Measurements from ENCODE around the gene KATNBL1.
A peak's percentile ranks its signal among the peaks of the same experiment; 100 is the strongest.

The KATNBL1 gene

DNA sequence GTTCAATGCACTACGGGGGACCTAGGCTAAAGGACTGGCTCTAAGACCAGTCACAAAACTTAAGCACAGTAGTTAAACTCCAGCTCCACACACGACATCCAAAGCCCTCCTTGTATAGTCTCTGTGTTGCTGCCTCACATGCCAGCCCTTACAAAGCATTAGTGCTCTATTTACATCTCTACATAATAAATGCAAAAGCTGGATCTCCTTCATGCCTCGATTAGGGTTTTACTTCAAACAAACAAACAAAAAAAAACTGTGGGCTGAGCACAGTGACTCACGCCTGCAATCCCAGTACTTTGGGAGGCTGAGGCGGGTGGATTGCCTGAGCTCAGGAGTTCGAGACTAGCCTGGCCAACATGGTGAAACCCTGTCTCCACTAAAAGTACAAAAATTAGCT is 98.4 kb downstream of the KATNBL1 start:
- no peaks in the 10 kb centered on the region for H3K27me3 ChIP-seq (ENCODE audit: insufficient read depth, low read length, poor library complexity)
- H4K8ac ChIP-seq (ENCODE audit: low read depth, low read length): no peak overlapping the region
- no peak overlapping the region for H3K27ac ChIP-seq (ENCODE audit: low read depth, low read length)
- H2BK120ac ChIP-seq (ENCODE audit: low read depth, low read length): no peak overlapping the region
- no CpG with 5 or more reads among the region's 6 CpGs for WGBS (ENCODE audit: extremely low coverage, insufficient coverage, low lambda C conversion rate)
- H3K9ac ChIP-seq (ENCODE audit: low read length): no peak overlapping the region
- H2BK15ac ChIP-seq (replicated peaks; ENCODE audit: low read depth): no peak overlapping the region
- no peak overlapping the region for H3K4me3 ChIP-seq (ENCODE audit: low read length)
- no peak overlapping the region for H2BK5ac ChIP-seq (ENCODE audit: low read length)
- H3K4me1 ChIP-seq (ENCODE audit: control insufficient read depth, low read depth, low read length): no peaks in the 10 kb centered on the region
- no peak overlapping the region for H2AK5ac ChIP-seq (ENCODE audit: low read length)
- no peaks in the 10 kb centered on the region for H3K36me3 ChIP-seq (ENCODE audit: control insufficient read depth, insufficient read depth, low read length)
- H3K23ac ChIP-seq (ENCODE audit: low read length): no peak overlapping the region
- H3K79me1 ChIP-seq (ENCODE audit: low read length): no peaks in the 10 kb centered on the region
- no peak overlapping the region for H4K5ac ChIP-seq (ENCODE audit: low read length)
- H3K4me2 ChIP-seq (ENCODE audit: low read length): no peak overlapping the region
- H3K18ac ChIP-seq (ENCODE audit: low read length): no peak overlapping the region
- no peak overlapping the region for H3K56ac ChIP-seq (ENCODE audit: low read length)
- H3K79me2 ChIP-seq (ENCODE audit: control insufficient read depth, insufficient read depth, low read length): no peaks in the 10 kb centered on the region
- no peak for DNase-seq
- no peak overlapping the region for H3K4ac ChIP-seq (ENCODE audit: low read depth, low read length)

DNA sequence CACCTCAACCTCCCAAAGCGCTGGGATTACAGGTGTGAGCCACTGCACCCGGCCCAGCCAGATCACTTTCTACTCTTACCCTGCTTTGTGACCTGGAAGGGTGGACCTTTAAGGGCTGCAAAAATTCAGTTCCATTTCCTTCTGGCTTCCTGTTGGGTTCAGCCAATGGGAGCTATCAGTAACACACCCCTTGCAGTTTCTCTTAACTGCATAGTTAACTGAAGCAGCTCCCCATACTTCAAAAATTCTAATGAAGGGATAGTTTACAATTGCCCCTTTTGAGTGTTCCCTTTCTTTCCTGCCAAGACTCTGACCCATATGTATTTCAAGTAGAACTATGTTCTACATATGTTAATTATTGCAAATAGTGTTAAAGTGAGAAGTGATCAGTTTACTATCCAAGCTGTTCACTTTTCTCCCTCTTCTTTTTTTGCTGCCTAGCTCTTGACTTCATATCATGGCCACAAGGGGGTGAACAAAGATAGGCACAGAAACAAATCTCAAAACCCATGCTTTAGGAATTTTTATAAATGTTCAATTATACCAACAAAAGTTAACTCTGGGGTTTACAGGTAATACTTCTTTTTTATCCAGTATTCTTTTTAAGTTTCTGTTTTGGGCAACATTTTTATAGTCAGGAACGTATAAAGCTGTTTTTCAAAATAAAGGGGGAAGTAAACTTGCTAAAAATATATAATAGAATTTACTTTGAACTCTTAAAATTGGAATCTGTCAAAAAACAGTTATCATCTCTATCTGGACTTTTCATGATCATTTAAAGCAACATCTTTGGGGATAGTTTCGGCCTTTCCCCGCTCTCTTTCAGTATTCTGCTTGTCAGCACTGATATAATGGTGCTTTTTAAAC is 99.9 kb downstream of the KATNBL1 start:
- Histone ChIP-seq H2AK5ac (ENCODE audit: low read length) (no peak overlapping the region), H3K56ac (ENCODE audit: low read length) (no peak overlapping the region), H4K5ac (ENCODE audit: low read length) (no peak overlapping the region), H3K4me1 (ENCODE audit: control insufficient read depth, low read depth, low read length) (no peaks in the 10 kb centered on the region), H3K79me1 (ENCODE audit: low read length) (no peaks in the 10 kb centered on the region), H3K27ac (ENCODE audit: low read depth, low read length) (no peak overlapping the region), H3K23ac (ENCODE audit: low read length) (no peak overlapping the region), H3K18ac (ENCODE audit: low read length) (no peak overlapping the region), H3K27me3 (ENCODE audit: insufficient read depth, low read length, poor library complexity) (no peaks in the 10 kb centered on the region), H3K4me2 (ENCODE audit: low read length) (no peak overlapping the region), H4K8ac (ENCODE audit: low read depth, low read length) (no peak overlapping the region), H3K79me2 (ENCODE audit: control insufficient read depth, insufficient read depth, low read length) (no peaks in the 10 kb centered on the region), H2BK15ac (replicated peaks; ENCODE audit: low read depth) (no peak overlapping the region), H2BK5ac (ENCODE audit: low read length) (no peak overlapping the region), H3K4me3 (ENCODE audit: low read length) (no peak overlapping the region), H2BK120ac (ENCODE audit: low read depth, low read length) (no peak overlapping the region), H3K9ac (ENCODE audit: low read length) (no peak overlapping the region), H3K4ac (ENCODE audit: low read depth, low read length) (no peak overlapping the region), H3K36me3 (ENCODE audit: control insufficient read depth, insufficient read depth, low read length) (no peaks in the 10 kb centered on the region)
- peak; percentile 46 for DNase-seq
- WGBS (ENCODE audit: extremely low coverage, insufficient coverage, low lambda C conversion rate): no CpG with 5 or more reads among the region's 5 CpGs

DNA sequence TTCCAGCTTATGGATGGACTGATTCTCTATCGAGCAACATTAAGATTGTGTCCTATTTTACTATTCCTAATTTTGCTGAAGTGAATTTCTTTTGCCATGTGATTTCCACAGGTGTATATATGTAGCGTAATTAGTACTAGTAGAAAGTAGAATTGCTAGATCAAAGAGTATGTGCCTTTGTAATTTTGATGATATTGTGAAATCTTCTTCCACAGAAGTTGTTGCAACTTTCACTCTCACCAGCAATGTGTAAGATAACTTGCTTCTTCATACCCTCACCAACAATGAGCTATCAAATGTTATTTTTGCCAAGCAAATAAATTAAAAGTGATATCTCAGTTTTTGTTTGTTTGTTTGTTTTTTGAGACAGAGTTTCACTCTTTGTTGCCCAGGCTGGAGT is 102.6 kb downstream of the KATNBL1 start:
- Histone ChIP-seq H3K4me3 (ENCODE audit: low read length) (no peak overlapping the region), H3K4me2 (ENCODE audit: low read length) (no peak overlapping the region), H4K5ac (ENCODE audit: low read length) (no peak overlapping the region), H2BK5ac (ENCODE audit: low read length) (no peak overlapping the region), H3K4ac (ENCODE audit: low read depth, low read length) (no peak overlapping the region), H3K36me3 (ENCODE audit: control insufficient read depth, insufficient read depth, low read length) (no peaks in the 10 kb centered on the region), H3K79me2 (ENCODE audit: control insufficient read depth, insufficient read depth, low read length) (no peaks in the 10 kb centered on the region), H3K79me1 (ENCODE audit: low read length) (no peaks in the 10 kb centered on the region), H3K23ac (ENCODE audit: low read length) (no peak overlapping the region), H3K27me3 (ENCODE audit: insufficient read depth, low read length, poor library complexity) (no peaks in the 10 kb centered on the region), H3K9ac (ENCODE audit: low read length) (no peak overlapping the region), H3K4me1 (ENCODE audit: control insufficient read depth, low read depth, low read length) (no peaks in the 10 kb centered on the region), H3K27ac (ENCODE audit: low read depth, low read length) (no peak overlapping the region), H2AK5ac (ENCODE audit: low read length) (no peak overlapping the region), H2BK15ac (replicated peaks; ENCODE audit: low read depth) (no peak overlapping the region), H4K8ac (ENCODE audit: low read depth, low read length) (no peak overlapping the region), H3K18ac (ENCODE audit: low read length) (no peak overlapping the region), H3K56ac (ENCODE audit: low read length) (no peak overlapping the region), H2BK120ac (ENCODE audit: low read depth, low read length) (no peak overlapping the region)
- WGBS (ENCODE audit: extremely low coverage, insufficient coverage, low lambda C conversion rate): no CpG with 5 or more reads among the region's 2 CpGs
- no peak for DNase-seq

DNA sequence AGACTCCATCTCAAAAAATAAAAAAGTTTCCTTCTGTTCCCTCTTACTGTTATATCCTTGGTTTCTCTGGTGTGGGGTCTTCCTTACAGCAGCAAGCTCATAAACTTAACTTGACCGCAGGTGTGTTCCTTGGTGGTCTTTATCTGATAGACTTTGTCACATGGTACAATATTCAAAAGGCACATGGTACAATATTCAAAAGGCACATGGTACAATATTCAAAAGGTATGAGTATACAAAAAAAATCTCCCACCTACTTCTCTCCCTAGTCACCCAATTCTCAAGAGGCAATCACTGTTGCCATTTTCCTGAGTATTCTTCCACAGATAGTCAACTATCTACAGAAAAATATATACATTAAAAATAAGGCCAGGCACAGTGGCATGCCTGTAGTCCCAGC is 103.5 kb downstream of the KATNBL1 start:
- Histone ChIP-seq H4K5ac (ENCODE audit: low read length) (no peak overlapping the region), H3K4me3 (ENCODE audit: low read length) (no peak overlapping the region), H4K8ac (ENCODE audit: low read depth, low read length) (no peak overlapping the region), H3K79me2 (ENCODE audit: control insufficient read depth, insufficient read depth, low read length) (peaks cover under 1% of the 10 kb centered on the region), H3K4me1 (ENCODE audit: control insufficient read depth, low read depth, low read length) (no peaks in the 10 kb centered on the region), H3K79me1 (ENCODE audit: low read length) (no peaks in the 10 kb centered on the region), H2AK5ac (ENCODE audit: low read length) (no peak overlapping the region), H3K9ac (ENCODE audit: low read length) (no peak overlapping the region), H2BK5ac (ENCODE audit: low read length) (no peak overlapping the region), H2BK15ac (replicated peaks; ENCODE audit: low read depth) (no peak overlapping the region), H3K4me2 (ENCODE audit: low read length) (no peak overlapping the region), H3K4ac (ENCODE audit: low read depth, low read length) (no peak overlapping the region), H3K36me3 (ENCODE audit: control insufficient read depth, insufficient read depth, low read length) (no peaks in the 10 kb centered on the region), H3K56ac (ENCODE audit: low read length) (no peak overlapping the region), H3K27ac (ENCODE audit: low read depth, low read length) (no peak overlapping the region), H3K18ac (ENCODE audit: low read length) (no peak overlapping the region), H3K27me3 (ENCODE audit: insufficient read depth, low read length, poor library complexity) (no peaks in the 10 kb centered on the region), H2BK120ac (ENCODE audit: low read depth, low read length) (no peak overlapping the region), H3K23ac (ENCODE audit: low read length) (no peak overlapping the region)
- WGBS (ENCODE audit: extremely low coverage, insufficient coverage, low lambda C conversion rate): no CpG with 5 or more reads among the region's 1 CpG
- no peak for DNase-seq

DNA sequence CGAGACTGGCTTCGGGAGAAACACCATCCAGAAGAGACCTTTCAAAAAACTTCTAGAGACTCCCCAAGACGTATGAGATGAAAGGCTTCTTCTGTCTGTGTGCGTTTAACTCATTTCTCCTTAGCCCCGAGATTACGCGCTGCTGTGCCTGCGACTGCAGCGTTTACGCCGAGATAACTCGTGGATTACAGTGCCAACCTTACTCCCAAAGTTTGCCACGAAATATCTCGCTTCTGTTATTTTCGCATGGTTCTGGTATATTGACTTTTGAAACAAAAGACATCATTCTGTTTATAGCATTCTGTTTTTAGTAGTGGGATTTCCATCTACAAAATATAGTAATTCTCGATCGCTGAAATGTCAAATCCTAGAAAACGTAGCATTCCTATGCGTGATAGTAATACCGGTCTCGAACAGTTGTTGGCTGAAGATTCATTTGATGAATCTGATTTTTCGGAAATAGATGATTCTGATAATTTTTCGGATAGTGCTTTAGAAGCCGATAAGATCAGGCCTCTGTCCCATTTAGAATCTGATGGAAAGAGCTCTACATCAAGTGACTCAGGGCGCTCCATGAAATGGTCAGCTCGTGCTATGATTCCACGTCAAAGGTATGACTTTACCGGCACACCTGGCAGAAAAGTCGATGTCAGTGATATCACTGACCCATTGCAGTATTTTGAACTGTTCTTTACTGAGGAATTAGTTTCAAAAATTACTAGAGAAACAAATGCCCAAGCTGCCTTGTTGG is 107.5 kb downstream of the KATNBL1 start:
- WGBS (ENCODE audit: extremely low coverage, insufficient coverage, low lambda C conversion rate): no CpG with 5 or more reads among the region's 29 CpGs
- peaks cover 2% of the 10 kb centered on the region for H3K4me1 ChIP-seq (ENCODE audit: control insufficient read depth, low read depth, low read length)
- H3K4me2 ChIP-seq (ENCODE audit: low read length): peak overlapping the region; percentile 89
- no peak overlapping the region for H3K4ac ChIP-seq (ENCODE audit: low read depth, low read length)
- H3K56ac ChIP-seq (ENCODE audit: low read length): peak overlapping the region; percentile 81
- H3K79me1 ChIP-seq (ENCODE audit: low read length): peaks cover 8% of the 10 kb centered on the region
- peak overlapping the region; percentile 80 for H3K9ac ChIP-seq (ENCODE audit: low read length)
- H4K8ac ChIP-seq (ENCODE audit: low read depth, low read length): no peak overlapping the region
- H3K27me3 ChIP-seq (ENCODE audit: insufficient read depth, low read length, poor library complexity): no peaks in the 10 kb centered on the region
- H3K27ac ChIP-seq (ENCODE audit: low read depth, low read length): no peak overlapping the region
- H3K4me3 ChIP-seq (ENCODE audit: low read length): peak overlapping the region; percentile 31
- H2BK5ac ChIP-seq (ENCODE audit: low read length): no peak overlapping the region
- H3K18ac ChIP-seq (ENCODE audit: low read length): no peak overlapping the region
- no peak overlapping the region for H4K5ac ChIP-seq (ENCODE audit: low read length)
- no peak overlapping the region for H2AK5ac ChIP-seq (ENCODE audit: low read length)
- no peak overlapping the region for H3K23ac ChIP-seq (ENCODE audit: low read length)
- no peaks in the 10 kb centered on the region for H3K36me3 ChIP-seq (ENCODE audit: control insufficient read depth, insufficient read depth, low read length)
- DNase-seq: no peak
- no peak overlapping the region for H2BK15ac ChIP-seq (replicated peaks; ENCODE audit: low read depth)
- peaks cover 18% of the 10 kb centered on the region for H3K79me2 ChIP-seq (ENCODE audit: control insufficient read depth, insufficient read depth, low read length)
- no peak overlapping the region for H2BK120ac ChIP-seq (ENCODE audit: low read depth, low read length)

All from mesendoderm (in vitro differentiated cells).